K562 (cell line): ENCODE measurements around the gene FRMD5. TPM values are rescaled to one million over a fixed set of nuclear protein-coding genes. Genes with fewer than 3 reads are reported as not detected.

Source experiments
- ATAC-seq: fragments of 200-7000 bp; cut with Tn5 transposase; 3 replicates; pipeline ENCODE4 v1.9.1; 2020; ENCODE audit warnings: moderate library complexity
- BruUV-seq: library from RNA; stranded (reverse); fragments of 400-500 nt; replicated peaks from 2 replicates; lab custom pipeline; 2021; lab: Mats Ljungman, UMichigan
- CTCF ChIA-PET: fragments of 300-600 bp; formaldehyde crosslinking; extraction: SDS; loops from one replicate; lab custom pipeline; 2021; ENCODE audit warnings: low intra/inter-chr PET ratio; lab: Yijun Ruan, JAX
- POLR2A ChIA-PET: fragments of 300-600, 350-650 bp; sonication (Branson Sonifier 250); formaldehyde crosslinking; extraction: SDS; loops from one replicate; lab custom pipeline; 2021; ENCODE audit warnings: antibody characterized with exemption, inconsistent platforms; lab: Yijun Ruan, JAX
- DNase-seq, 4 experiments: peaks; one replicate each; pipeline versions ENCODE4 v3.0.0 to v3.0.0-alpha.2; 2011 to 2018; ENCODE audit warnings: low spot score in 3 of 4, mixed read lengths in 3 of 4; ENCODE audit errors: extremely low read depth in 1 of 4
- FAIRE-seq: peaks from 2 replicates; lab custom pipeline; 2011; peaks lifted over from hg19 to GRCh38; lab: Jason Lieb, UNC
- H2AFZ ChIP-seq: 2 replicates; pipeline ENCODE4 v1.6.0; 2011; ENCODE audit warnings: low read depth, low read length, control low read depth, inconsistent platforms
- H3K27ac ChIP-seq: fragments of 200-600 bp; 3 replicates; pipeline ENCODE4 v1.8.0; 2011; ENCODE audit warnings: low read depth, mild to moderate bottlenecking, control low read depth, inconsistent platforms, low read length, moderate library complexity, mixed read lengths; ENCODE audit errors: extremely low read depth
- H3K27me3 ChIP-seq, 2 experiments: fragments of 300-600 bp in 1 of 2; 2 replicates in 1 of 2; 3 replicates in 1 of 2; pipeline versions ENCODE4 v1.6.0 to v1.8.0; 2011; ENCODE audit warnings: inconsistent platforms in 2 of 2, low read length in 2 of 2, mild to moderate bottlenecking in 1 of 2, mixed read lengths in 1 of 2, moderate library complexity in 1 of 2; ENCODE audit not compliant: control insufficient read depth in 2 of 2, insufficient read depth in 2 of 2
- H3K36me3 ChIP-seq: fragments of 300-600 bp; 3 replicates; pipeline ENCODE4 v1.8.0; 2011; ENCODE audit warnings: mild to moderate bottlenecking, low read length, inconsistent platforms; ENCODE audit not compliant: control insufficient read depth, insufficient read depth
- H3K4me1 ChIP-seq, 2 experiments: fragments of 200-600 bp in 1 of 2; replicated peaks in 1 of 2; 2 replicates in 1 of 2; 3 replicates in 1 of 2; pipeline versions ENCODE4 v1.5.1 to v1.8.0; 2011; ENCODE audit warnings: inconsistent platforms in 2 of 2, low read length in 2 of 2, mild to moderate bottlenecking in 1 of 2, mixed read lengths in 1 of 2, moderate library complexity in 1 of 2; ENCODE audit not compliant: control insufficient read depth in 2 of 2, insufficient read depth in 2 of 2
- H3K4me2 ChIP-seq: 2 replicates; pipeline ENCODE4 v1.6.1; 2011; ENCODE audit warnings: low read length, control low read depth, inconsistent platforms, mixed read lengths; ENCODE audit not compliant: insufficient read depth
- H3K4me3 ChIP-seq: fragments of 200-600 bp; sonication (generic), shearing (Covaris generic); 2 replicates; pipeline ENCODE4 v1.5.1; 2016; ENCODE audit warnings: control low read depth, inconsistent platforms
- H3K79me2 ChIP-seq: fragments of 200-600 bp; 3 replicates; pipeline ENCODE4 v1.8.0; 2011; ENCODE audit warnings: low read length, inconsistent platforms; ENCODE audit not compliant: control insufficient read depth, insufficient read depth
- H3K9ac ChIP-seq, 2 experiments: 2 replicates each; pipeline versions ENCODE4 v1.6.0 to v1.6.1; 2011; ENCODE audit warnings: low read depth in 2 of 2, low read length in 2 of 2, control low read depth in 1 of 2, inconsistent platforms in 1 of 2, mild to moderate bottlenecking in 1 of 2, mixed read lengths in 1 of 2; ENCODE audit not compliant: insufficient read depth in 1 of 2
- H3K9me1 ChIP-seq: one replicate; pipeline ENCODE4 v1.6.0; 2011; ENCODE audit warnings: inconsistent platforms, mild to moderate bottlenecking, low read length, moderate library complexity; ENCODE audit not compliant: control insufficient read depth, insufficient read depth
- H3K9me3 ChIP-seq: replicated peaks from 2 replicates; pipeline ENCODE4 v1.5.1; 2011; ENCODE audit warnings: low read depth, low read length, inconsistent platforms; ENCODE audit not compliant: control insufficient read depth, insufficient read depth
- H4K20me1 ChIP-seq: replicated peaks from 2 replicates; pipeline ENCODE4 v1.6.1; 2011; ENCODE audit warnings: low read length, inconsistent platforms, mixed read lengths; ENCODE audit not compliant: control insufficient read depth, insufficient read depth
- MCM2 ChIP-seq: fragments of 450-650 bp; IDR thresholded peaks from 2 replicates; pipeline ENCODE4 v1.6.1; 2017; ENCODE audit warnings: low read depth, mild to moderate bottlenecking
- NR2C2 ChIP-seq, 2 experiments: fragments of 200-800 bp in 1 of 2; sonication (Bioruptor generic) in 1 of 2; sonication (generic) in 1 of 2; formaldehyde crosslinking in 1 of 2; IDR thresholded peaks; 2 replicates each; pipeline versions ENCODE4 v1.6.1 to v1.8.0; 2016 to 2022; ENCODE audit warnings: mild to moderate bottlenecking in 1 of 2, missing compliant biosample characterization in 1 of 2, missing genetic modification characterization in 1 of 2, missing genetic modification reagents in 1 of 2
- WGBS: fragments of 100-300 bp; shearing (Covaris generic); methylation state at CpG from one replicate; pipeline ENCODE4 v1.1.6; 2016; ENCODE audit warnings: low coverage, mixed read lengths; ENCODE audit not compliant: insufficient coverage; ENCODE audit errors: missing lambda C conversion rate; 5-methylcytosine and 5-hydroxymethylcytosine counted together
- in situ Hi-C: fragments of 300-500 bp; cut with MboI; formaldehyde crosslinking; loops from 4 replicates; pipeline ENCODE4 v1.15.0; 2018; ENCODE audit warnings: inconsistent platforms, mixed read lengths
- intact Hi-C: fragments of 100-400 bp; cut with micrococcal nuclease; formaldehyde crosslinking; loops from 2 replicates; pipeline ENCODE4 v1.14.2; 2022
- polyA plus RNA-seq, 8 experiments: library from polyadenylated mRNA; depleted of rRNA in 4 of 8; stranded (reverse) in 5 of 8; unstranded in 3 of 8; fragments of >200 nt; fragmentation: Nextera tagmentation in 2 of 8; fragmentation: Illumina TruSeq in 1 of 8; extraction: Ambion mirVana in 2 of 8; extraction: Trizol in 1 of 8; gene quantifications; 2 replicates each; pipeline versions ENCODE4 v1.2.1 to v1.2.3, GENCODE V29; 2011 to 2014; ENCODE audit warnings: inconsistent platforms in 1 of 8, missing spikeins in 1 of 8
- small RNA-seq: library from RNA; depleted of rRNA; stranded (forward); fragments of <200 nt; gene quantifications from one replicate; pipeline ENCODE3, GENCODE V24; 2014
- total RNA-seq, 7 experiments: library from RNA; depleted of rRNA in 6 of 7; stranded (reverse); fragments of >200 nt in 6 of 7; fragmentation: Illumina TruSeq in 2 of 7; extraction: Trizol in 2 of 7; gene quantifications; 2 replicates each; pipeline versions ENCODE4 v1.2.1 to v1.2.3, GENCODE V29; 2011 to 2021; ENCODE audit warnings: low replicate concordance in 1 of 7

The FRMD5 gene
- total and polyA plus RNA-seq, 9 of the 15 experiments (the other 6 are each of a cell fraction or from before 2014, with no cell fraction given): 0.13 to 0.38 TPM; not detected in 7

DNA sequence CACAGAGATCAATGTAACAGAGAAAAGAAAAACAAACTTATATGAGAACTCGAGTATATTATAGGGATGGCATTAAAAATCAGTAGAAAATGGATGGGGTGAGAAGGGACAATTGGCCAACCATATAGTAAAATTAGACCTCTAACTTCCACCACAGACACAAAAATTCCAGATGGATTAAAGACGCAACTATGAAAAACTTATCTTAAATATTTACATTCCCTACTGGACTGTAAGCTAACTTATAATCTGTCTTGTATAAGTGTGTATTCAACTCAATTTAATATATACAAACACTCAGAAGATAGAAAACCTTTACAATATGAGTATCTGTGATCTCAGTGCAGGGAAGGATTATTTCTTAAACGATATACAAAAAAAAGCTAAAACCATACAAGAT lies 373.6 kb downstream of the FRMD5 start:
- BruUV-seq: no TSS peak
- Histone ChIP-seq H3K9me3 (no peaks in the 10 kb centered on the region), H3K27ac (0 out of 3 replicates have a peak overlapping the region, but pooled peaks have one; percentile 29), H3K9me1 (no peaks in the 10 kb centered on the region), H3K4me2 (peak overlapping the region; percentile 60; the same call in 1 of the 2 replicates)
- FAIRE-seq (no peak), ATAC-seq (no peak)
- no peak for TF ChIP-seq MCM2
- no peak for TF ChIP-seq NR2C2 (CRISPR knock-in tag; IDR thresholded peaks at IDR 0.05)
- 0 out of 2 replicates have a peak, but pooled peaks have one; percentile 23 for TF ChIP-seq NR2C2 (tag; IDR thresholded peaks at IDR 0.05)
- TF ChIP-seq, all 486 proteins: peak for 1
- Histone ChIP-seq H3K9ac (peak overlapping the region in 1 of 2 experiments; percentile 21; a peak in 2 of 4 replicates), H3K4me1 (peaks cover 17 to 18% of the 10 kb centered on the region in 2 experiments; a peak in 4 of 5 replicates), H4K20me1 (no peaks in the 10 kb centered on the region), H3K36me3 (peaks cover 37% of the 10 kb centered on the region), H2AFZ (no peak overlapping the region), H3K4me3 (peak overlapping the region; percentile 26), H3K27me3 (no peaks in the 10 kb centered on the region), H3K79me2 (peaks cover 81% of the 10 kb centered on the region)
- intact Hi-C loops: no loop called here
- in situ Hi-C loops: no loop called here
- POLR2A ChIA-PET: interaction anchor here (0.6 to 2.0 kb wide), 4 partner anchors 9 to 27 kb away, joined by 3 to 8 read pairs (median 4); partner anchors contain the start of genes HYPK and SERINC4
- 20% methylated on average over 3 of the region's 3 CpGs for WGBS
- CTCF ChIA-PET: no interaction called here
- DNase-seq: no peak

Small RNA genes lying within 50 kb of the gene (small RNA-seq; reads per million reads assigned to genes)
- not detected for gene RF00019

Other genes starting within 250 kb of the FRMD5 start
- 30.8 and 33.2 TPM in 2 replicates for gene GOLM2, start 93.4 kb upstream of the FRMD5 start, total RNA-seq (2014; rRNA removed)
- gene GOLM2, start 93.4 kb upstream of the FRMD5 start, total RNA-seq (2014; rRNA removed; fragmentation: Illumina TruSeq; extraction: Trizol): 44.6 and 48.0 TPM in 2 replicates
- gene GOLM2, start 93.4 kb upstream of the FRMD5 start, total RNA-seq (2015; rRNA removed; fragmentation: Illumina TruSeq; extraction: Trizol): 45.0 and 48.5 TPM in 2 replicates
- gene GOLM2, start 93.4 kb upstream of the FRMD5 start, total RNA-seq (2021): 33.4 and 37.6 TPM in 2 replicates
- gene GOLM2, start 93.4 kb upstream of the FRMD5 start, polyA plus RNA-seq (2011; rRNA removed): 22.4 and 25.6 TPM in 2 replicates
- gene GOLM2, start 93.4 kb upstream of the FRMD5 start, polyA plus RNA-seq (2014; fragmentation: Illumina TruSeq; extraction: Trizol): 28.5 and 33.8 TPM in 2 replicates
- gene GOLM2, start 93.4 kb upstream of the FRMD5 start, polyA plus RNA-seq (2014; fragmentation: Nextera tagmentation; extraction: Ambion mirVana): 10 to 100 TPM in 1 of 2 experiments, 1 to 10 TPM in 1; 7.8 to 11.4 TPM
- 26.3 and 33.4 TPM in 2 replicates for gene GOLM2, start 93.4 kb upstream of the FRMD5 start, polyA plus RNA-seq (2014; rRNA removed)
- 79.0 and 102 TPM in 2 replicates for gene CTDSPL2, start 232.4 kb upstream of the FRMD5 start, total RNA-seq (2014; rRNA removed)
- gene CTDSPL2, start 232.4 kb upstream of the FRMD5 start, total RNA-seq (2014; rRNA removed; fragmentation: Illumina TruSeq; extraction: Trizol): 59.5 and 74.6 TPM in 2 replicates
- 71.1 and 74.9 TPM in 2 replicates for gene CTDSPL2, start 232.4 kb upstream of the FRMD5 start, total RNA-seq (2015; rRNA removed; fragmentation: Illumina TruSeq; extraction: Trizol)
- gene CTDSPL2, start 232.4 kb upstream of the FRMD5 start, total RNA-seq (2021): 53.1 and 55.3 TPM in 2 replicates
- gene CTDSPL2, start 232.4 kb upstream of the FRMD5 start, polyA plus RNA-seq (2011; rRNA removed): 45.5 and 67.1 TPM in 2 replicates
- 50.1 and 51.6 TPM in 2 replicates for gene CTDSPL2, start 232.4 kb upstream of the FRMD5 start, polyA plus RNA-seq (2014; fragmentation: Illumina TruSeq; extraction: Trizol)
- 10 to 100 TPM; 16.8 to 36.0 TPM for gene CTDSPL2, start 232.4 kb upstream of the FRMD5 start, polyA plus RNA-seq (2014; fragmentation: Nextera tagmentation; extraction: Ambion mirVana)
- 19.9 and 21.0 TPM in 2 replicates for gene CTDSPL2, start 232.4 kb upstream of the FRMD5 start, polyA plus RNA-seq (2014; rRNA removed)